NCI-H187 (cell line): ENCODE data around the gene SH3BP4.

Source experiments
- DNase-seq, 2 experiments: peaks; one replicate each; lab custom pipeline; 2025; lab: John Stamatoyannopoulos, UW

The SH3BP4 gene

DNA sequence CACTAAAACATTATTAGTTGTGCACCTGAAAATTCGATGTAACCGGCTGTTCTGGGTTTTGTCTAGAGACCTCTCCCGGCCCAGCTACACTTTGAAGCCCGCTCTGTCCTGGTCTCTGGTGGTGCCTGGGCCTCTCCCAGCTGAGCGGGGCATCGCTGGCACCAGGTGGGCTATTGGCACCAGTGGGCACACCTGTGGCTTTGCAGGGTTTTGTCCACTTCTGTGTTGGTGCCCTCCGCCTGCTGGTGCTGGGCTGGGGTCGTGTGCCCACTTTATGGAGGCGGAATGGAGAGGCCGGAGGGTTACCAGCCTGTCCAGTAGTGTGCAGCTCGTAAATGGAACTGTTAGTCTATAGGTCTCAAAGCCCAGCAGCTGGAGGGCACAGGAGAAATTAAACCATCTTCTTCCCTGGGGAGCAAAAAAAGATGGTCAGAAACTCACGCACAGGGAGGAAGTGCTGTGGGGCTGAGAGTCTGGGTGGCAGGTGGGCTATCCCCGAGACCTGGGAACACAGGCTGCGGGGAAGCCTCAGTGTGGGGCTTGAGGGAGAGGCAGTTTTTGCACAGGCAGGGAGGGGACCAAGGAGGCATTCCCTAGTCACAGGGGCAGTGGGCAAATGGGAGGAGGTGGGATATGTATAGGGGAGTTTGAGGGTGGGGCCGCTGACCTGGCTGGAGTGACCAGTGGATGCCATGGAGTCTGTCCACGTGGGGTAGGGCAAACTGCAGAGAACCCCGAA, 30.4 kb downstream of the SH3BP4 start:
- DNase-seq: no peak

DNA sequence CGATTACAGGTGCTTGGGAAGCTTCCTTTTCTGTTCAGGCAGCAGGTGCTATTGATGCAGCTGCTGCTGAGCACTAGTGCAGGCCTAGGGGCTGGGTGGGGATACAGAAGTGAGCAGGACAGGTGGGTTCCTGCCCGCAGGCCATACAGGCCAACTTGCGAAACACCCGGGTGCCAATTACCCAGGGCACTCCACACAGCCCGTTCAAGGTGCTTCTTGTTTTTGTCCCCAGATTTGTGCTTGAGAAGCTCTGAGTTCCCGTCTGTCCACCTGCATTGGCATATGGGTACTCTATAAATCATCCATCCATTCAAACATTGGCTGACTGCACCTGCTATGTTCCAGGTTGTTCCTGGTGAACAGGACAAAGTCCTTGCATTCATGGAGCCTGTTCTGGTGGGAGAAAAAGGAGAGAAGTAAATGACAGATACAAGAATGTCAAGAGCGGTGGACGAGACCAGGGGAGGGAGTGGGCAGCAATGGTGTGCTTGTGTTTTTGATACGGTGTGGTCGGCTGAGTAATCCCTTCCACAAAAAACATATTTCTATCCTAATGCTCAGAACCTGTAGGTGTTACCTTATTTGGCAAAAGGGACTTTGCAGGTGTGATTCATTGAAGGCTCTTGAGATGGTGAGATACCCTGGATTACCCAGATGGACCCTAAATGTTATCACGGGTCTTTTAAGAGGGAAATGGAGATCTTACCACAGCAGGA, 31.4 kb downstream of the SH3BP4 start:
- peak in 1 of 2 experiments; percentile 49 for DNase-seq

DNA sequence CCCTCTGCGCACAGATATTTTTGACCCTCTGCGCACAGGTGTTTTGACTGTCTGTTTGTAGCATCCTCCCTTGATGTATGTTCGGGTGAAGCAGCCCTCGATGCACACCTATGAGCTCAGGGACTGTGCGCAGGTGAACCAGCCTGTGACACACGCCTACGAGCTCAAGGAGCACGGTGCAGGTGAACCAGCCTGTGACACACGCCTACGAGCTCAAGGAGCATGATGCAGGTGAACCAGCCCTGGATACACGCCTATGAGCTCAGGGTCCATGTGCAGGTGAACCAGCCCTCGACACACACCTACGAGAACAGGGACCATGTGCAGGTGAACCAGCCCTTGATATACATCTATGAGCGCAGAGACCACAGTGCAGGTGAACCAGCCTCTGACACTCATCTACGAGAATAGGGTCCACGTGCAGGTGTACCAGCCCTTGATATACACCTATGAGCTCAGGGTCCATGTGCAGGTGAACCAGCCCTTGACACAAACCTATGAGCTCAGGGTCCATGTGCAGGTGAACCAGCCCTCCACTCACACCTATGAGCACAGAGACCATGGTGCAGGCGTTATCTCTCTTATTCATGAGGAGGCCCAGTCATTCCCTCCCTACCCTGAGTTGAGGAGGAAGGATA, 33.9 kb downstream of the SH3BP4 start:
- no peak for DNase-seq

DNA sequence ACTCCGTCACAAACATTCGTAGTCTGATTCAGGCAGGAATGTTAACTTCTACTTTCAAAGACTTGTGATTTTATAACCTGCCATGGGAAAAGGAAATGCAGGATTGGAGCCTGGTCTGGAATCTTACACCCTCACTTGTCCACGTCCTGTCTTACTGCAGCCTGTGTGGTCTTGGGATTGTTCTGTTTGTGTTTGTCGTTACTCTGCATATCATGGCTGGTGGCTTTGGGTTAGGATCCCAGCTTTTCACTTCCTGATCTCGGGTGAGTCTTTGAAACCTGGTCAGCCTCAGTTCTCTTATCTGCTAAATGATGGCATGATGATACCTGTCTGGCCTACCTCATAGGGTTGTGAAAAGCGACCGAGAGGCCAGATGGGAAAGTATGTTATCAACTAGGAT, 34.6 kb downstream of the SH3BP4 start:
- DNase-seq: no peak

DNA sequence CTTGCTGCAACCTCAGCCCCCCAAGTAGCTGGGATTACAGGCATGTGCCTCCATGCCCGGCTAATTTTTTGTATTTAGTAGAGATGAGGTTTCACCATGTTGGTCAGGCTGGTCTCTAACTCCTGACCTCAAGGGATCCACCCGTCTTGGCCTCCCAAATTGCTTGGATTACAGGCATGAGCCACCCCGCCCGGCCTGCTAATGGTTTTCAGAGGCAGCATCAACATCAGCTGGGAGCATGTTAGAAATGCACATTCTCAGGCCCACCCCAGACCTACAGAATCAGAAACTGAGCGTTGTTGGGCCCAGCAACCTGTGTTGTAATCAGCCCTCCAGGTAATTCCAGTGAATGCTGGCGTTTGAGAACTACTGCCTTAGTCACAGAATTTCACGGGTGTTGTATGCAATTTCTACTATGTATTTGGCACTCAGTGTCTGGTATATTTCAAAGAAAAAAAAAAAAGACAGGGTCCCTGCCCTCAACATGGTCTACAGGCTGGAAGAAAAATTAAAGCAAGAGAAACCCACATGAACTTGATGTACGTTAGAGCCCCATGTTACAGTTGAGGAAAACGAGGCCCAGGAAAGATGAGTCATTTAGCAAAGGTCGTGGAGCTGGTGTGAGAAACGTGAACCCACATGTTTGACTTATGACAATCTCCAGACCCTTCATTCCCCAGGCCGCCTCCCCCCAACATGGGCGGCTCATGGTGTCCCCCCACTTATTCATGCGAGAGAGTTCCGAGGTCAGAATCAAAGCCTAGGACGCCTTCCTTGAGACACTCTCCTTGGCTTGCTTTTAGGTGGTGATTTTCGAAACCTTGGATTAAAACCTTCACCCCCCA, 35.3 kb downstream of the SH3BP4 start:
- DNase-seq: no peak

DNA sequence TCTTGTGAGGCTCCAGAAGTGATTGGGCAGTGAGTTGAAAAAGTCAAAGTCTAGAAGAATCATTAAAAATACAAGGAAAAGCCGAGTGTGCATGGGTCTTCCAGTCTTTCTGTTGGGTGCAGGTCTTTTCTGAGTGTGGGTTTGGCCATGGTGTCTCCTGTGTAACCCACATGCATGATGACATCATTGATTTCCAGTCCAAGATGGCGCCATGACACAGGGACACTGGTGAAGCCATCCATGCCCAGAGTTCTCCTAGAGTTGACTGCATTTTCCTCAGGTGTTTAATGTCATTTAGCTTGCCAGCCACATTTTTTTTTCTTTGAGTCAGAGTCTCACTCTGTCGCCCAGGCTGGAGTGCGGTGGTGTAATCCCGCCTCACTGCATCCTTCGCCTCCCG, 35.9 kb downstream of the SH3BP4 start:
- DNase-seq: no peak

DNA sequence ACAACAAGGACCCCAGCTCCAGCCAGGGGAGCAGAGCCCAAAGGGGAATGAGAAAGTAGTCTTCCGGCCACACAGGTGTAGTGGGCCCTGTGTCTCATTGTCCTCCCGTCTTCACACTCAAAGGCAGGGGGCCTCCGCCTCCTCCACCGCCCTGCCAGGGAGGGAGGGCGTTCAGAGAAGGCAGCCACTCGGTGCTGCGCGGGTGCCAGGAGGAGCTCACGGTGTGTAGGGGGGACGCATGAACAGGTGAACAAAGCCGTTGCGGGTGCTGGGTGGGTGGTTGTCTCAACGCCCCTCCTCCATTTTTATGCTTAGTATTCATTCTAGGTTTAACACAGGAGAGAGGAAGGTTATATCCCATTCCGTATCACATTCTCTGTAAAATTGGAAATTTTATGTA, 36.7 kb downstream of the SH3BP4 start:
- no peak for DNase-seq

DNA sequence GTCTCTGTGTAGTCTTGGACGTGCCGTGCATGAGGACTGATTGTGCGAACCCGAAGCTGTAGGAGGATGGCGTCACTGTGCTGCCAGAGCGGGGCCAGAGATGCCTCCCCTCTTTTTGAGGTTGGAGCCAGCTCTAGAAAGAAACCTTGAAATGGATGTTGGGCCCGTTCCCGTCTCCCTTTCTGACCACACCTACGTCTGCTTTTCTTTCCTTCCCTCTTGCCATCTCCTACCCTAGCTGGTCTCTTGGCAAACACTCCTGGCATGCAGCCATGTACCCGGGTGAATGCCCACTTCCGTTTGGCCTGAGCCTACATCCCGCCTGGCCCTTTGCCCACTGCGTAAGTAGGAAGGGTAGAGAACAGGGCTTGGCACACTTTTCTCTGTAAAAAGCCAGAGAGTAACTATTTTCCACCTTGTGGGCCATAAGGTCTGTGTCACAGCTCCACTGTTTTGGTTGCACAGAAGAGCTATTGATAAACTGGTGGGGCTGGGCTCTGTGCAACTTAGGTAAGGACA, 37.4 kb downstream of the SH3BP4 start:
- no peak for DNase-seq

DNA sequence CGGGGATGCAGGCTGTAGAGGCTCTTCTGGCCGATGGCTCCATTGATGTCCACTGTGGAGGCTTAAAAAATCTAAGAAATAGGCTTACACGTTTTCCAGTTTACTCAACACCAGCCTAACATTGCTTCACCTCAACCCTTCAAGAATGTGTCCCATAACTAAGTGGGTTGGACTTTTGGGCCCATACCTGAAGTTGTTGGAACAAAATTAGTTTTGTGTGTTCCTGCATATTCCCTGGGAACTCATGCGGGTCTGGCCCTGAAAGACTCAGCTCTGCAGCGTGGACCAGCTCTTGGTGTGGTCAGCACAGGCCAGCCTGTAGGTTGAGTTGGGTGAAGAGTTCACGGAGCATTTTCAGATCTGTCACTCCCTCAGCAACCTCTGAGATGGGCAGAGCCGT, 38.5 kb downstream of the SH3BP4 start:
- DNase-seq: no peak

DNA sequence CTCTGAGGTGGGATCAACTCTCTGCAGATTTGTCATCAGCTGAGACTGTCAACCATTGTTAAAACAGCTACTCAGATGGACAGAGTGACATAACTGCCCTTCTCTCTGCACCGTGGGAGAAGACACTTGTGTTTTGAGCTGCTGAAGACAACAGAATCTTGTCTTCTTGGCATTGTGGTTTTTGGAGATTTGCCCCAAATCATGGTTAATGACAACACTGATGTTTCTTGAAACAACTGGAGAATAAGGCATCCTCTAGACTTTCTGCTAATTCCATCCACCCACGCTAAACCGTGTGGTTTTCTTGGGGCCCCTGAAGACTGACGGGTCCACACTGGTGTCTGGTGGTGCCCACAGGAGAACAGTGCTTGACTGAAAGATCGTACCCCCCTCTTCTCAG, 39.5 kb downstream of the SH3BP4 start:
- no peak for DNase-seq

DNA sequence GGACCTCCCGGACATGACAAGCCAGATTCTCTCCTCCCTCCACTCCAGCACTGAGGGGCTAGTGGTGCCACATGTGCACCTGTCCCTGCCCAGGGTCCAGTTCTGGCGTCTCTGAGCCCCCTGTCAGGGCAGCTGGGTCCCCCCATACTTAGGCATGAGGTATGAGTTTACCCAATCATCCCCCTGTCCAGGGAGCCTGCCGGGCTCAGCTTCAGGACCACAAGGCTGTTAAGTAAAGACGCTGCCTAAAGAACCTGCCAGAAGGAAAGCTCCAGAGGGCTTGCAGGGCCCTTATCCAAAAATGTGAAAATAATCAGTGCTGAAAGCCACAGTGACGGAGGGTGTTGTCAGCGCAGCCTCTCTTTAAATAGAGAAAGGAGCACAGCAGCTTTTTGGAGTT, 40.0 kb downstream of the SH3BP4 start:
- no peak for DNase-seq

DNA sequence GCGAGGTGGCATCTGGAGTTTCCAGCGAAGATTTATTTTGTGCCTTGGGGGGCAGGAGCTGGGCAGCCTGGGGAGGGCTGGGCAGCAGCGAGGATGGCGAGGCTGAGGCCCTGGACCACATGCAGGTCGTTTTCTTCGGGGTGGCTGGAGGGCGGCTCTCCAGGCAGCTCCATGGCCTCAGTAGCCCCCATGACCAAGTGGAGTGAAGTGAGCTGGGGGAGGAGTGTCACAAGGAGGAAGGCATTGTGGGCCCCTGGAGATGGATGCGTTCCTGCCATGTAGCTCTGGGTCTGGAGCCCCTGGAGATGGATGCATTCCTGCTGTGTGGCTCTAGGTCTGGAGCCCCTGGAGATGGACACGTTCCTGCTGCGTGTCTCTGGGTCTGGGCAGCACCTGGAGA, 40.4 kb downstream of the SH3BP4 start:
- DNase-seq: no peak

DNA sequence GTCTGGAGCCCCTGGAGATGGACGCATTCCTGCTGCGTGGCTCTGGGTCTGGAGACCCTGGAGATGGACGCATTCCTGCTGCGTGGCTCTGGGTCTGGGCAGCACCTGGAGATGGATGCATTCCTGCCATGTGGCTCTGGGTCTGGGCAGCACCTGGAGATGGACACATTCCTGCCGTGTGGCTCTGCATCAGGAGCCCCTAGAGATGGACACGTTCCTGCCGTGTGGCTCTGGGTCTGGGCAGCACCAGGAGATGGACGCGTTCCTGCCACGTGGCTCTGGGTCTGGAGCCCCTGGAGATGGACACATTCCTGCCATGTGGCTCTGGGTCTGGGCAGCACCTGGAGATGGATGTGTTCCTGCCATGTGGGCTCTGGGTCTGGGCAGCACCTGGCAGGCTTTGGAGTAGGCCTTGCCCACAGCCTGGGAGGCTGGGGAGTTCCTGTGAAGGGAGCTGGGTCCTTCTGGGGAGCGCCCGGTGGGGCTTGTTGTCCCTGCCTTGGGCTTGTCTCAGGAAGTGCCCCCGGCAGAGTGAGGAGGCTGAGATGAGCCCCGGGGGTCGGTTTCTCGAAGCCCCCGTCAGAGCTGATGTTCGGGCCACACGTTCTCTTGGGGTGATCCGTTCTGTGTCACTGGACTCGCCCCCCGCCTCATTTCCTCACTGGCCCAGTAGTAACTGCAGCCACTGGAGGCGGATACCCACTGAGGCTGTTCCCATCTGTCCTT, 41.0 kb downstream of the SH3BP4 start:
- no peak for DNase-seq

DNA sequence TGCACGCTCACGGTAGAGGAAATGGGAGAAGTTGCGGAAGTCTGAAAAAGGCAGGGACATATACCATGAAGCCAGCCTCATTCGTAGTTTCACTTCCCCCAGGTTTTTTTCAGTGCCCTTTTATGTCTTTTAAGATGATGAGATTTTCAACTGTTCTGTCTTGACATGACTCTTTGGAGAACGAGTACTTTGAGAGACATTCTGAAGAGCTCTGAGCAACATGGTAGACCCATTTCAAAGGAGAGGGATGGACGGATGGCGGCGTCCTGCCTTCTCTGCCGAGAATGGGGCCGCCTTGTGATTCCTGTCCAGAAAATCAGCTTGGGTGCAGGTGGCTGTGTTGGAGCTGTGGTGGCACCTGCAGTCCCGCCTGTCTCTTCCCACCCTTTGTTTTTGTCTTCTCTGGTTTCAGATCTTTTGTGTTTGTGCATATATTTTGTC, 41.7 kb downstream of the SH3BP4 start:
- no peak for DNase-seq

DNA sequence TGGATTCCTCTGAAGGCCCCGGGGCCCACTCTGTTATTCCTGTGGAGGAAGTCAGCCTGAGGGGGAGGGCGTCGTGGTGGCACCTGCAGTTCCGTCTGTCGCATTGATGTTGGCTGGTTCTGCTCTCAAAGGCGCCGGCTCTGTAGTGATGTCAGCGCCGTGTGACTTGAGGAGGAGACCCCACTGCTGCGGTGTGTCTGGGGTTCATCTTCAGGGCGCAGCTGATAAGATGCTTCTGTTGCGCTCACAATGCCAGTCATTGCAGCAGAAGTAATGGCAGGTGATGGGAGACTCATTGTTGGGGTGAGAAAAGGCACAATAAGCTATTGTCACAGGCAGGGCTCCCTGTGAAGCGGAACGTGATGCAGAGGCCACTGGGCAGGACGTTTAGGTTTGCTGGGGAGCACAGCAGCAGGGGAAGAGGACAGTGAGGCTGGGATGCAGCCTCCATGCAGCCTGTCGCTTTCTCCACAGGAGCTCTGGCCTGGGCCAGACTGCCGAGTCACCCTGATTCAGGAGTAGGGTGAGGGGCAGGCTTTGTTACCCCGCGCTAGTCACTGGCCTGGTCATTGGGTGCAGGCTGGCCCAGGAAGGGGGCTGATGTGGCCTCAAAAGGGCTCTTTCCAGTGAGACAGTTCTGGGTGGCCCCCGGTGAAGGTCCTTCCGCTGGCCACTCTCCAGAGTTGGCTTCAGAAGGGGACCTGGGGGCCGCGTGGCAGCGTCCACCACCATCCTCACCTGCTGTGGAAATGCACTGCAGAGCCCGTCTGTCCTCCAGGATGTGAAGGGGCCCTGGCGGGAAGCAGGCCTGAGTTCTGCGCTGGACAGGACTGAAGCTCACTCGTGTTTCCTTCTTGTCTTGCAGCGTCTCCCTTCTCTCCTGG, 42.9 kb downstream of the SH3BP4 start:
- no peak for DNase-seq

DNA sequence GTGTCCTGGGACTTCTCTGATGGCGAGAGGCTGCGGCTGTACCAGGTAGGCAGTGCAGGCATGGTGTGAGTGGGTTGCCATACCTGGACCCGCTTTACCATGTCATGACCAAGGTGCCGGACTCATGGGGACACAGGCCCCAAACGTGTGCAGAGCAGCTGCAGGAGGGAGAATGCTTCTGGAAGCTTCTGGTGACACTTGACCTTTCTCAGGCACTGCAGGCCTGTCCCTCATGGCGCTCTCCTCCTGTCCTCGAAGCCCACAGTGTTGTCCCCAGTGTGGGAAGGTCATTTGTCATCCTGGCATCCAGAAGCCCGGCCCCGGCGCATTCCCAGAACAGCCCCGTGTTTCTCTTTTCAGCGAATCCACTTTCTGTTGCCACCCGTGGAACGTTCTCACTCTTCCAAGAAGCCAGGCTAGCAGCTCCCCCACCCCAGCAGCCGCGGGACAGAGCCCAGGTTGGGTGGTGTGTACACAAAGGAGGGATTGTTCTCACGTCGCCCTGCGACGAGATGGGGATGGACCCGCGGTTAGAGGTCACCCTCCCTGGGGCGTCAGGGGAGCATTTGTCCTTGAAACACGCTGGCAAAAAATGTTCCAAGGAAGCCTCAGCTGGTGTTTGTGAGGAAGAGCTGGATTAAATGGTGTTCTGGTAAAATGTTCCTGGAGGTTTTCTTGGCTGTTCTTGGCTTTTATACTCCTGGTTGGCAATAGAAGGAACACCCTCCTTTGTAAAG, 43.7 kb downstream of the SH3BP4 start:
- no peak for DNase-seq

DNA sequence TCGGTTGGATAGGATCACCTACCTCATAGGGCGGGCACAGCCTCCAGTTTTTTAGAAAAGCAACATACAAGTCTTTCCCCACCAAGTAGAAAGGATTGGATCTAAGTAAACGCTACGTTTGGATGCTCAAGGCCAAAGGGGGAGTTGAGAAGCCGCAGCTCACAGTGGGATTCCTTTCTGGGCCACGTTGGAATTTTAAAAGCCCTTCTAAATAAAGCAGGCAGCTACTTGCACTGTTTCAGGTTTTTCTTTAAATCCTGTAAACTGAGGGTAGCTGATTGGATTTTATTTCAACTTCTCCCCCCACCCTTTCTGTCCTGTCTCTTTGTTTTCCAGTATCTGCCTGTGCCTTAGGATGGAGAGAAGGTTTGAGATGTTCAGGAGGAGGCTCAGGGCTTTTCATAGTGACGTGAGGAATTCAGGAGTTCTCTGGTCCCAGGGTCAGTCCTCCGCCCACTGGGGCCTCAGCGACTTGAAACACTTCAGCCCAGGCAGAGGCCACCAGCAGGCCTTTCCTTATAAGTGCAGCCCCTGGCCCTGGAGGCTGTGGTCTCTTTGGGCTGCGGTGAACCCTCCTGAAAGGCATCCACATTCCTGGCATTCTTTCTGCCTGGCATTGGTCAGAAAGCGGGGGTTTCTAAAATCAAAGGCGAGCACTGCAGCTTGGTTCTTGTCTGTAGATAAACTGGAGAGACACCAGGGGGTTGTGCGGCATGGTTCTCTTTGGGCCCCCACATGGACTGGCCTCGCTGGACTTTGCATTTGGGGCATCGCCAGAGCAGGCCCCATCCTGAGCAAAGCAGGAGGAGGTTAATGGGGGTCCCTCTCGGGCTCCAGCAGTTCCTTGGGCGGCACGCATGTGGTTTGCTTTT, 44.5 kb downstream of the SH3BP4 start:
- no peak for DNase-seq

DNA sequence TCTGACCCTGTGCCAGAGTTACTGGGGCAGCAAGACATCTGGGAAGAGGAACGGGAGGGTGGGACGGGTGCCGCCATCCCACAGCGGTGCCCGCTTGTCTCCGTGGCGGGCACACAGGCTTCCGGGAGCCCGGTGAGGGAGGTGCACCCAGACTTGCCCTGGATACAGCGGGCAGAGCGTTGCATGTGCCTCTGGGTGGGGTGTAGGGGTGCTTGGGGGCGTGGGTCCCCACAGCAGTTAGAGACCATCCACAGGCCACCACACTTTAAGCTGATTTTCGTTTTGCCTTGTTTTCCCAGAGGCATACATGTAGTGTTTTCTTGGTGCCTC, 45.1 kb downstream of the SH3BP4 start:
- no peak for DNase-seq

DNA sequence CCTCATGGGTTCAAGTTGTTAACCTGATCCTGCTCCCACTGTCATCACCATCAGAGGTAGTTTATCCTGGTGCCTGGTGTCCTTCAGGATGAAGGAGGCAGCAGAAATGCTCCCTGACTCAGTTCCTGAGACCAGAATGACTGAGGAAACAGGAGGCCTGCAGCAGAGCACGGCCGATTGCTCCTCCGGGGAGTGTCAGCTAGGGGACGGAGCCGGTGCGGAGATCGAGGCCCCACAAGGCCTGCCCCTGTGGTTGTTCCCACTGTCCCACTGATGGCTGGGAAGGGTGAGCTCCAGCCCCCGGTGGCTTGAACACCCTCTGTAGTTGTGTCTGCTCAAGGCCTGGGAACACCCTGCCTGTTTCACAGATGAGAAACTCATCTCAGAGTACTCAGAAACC, 45.6 kb downstream of the SH3BP4 start:
- no peak for DNase-seq
